Gastrocnemius medialis (tissue), 4 donors: ENCODE results near the gene RFTN1.

Experiments used
- POLR2A ChIP-seq, 2 donors: fragments of 450-650 bp; IDR thresholded peaks; one replicate each; pipeline ENCODE4 v1.6.1; 2017; ENCODE audit warnings: antibody characterized with exemption in 2 of 2, mild to moderate bottlenecking in 2 of 2, moderate library complexity in 2 of 2
- TF ChIP-seq, protein P1 (sequence below), 5 experiments: fragments of 450-650 bp in 3 of 5; fragments of 200-600 bp in 2 of 5; sonication (generic) in 2 of 5; IDR thresholded peaks in 4 of 5; conservative IDR thresholded peaks in 1 of 5; 1 replicate in 4 of 5; 2 replicates in 1 of 5; pipeline ENCODE4 v1.5.1; 2016 to 2019; ENCODE audit warnings: antibody characterized with exemption in 5 of 5, mild to moderate bottlenecking in 3 of 5, moderate library complexity in 3 of 5

DNA sequence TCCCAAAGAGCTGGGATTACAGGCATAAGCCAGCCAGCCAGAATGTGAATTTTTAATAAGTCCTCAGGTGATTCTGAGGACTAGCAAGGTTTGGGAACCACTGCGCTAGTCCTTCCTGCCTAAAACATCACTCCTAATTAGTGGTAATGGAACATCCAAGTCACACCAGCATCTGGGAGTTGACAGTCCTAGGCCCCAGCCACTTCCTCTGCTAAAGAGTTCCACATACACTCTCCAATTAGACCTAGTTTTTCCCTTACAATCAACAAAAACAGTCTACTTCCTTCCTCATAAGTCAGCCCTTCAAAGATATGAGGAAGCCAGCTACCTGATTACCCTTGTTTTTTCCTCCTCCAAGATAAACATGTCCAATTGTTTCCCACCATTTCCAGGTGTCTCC is 170.4 kb downstream of the RFTN1 start:
- TF ChIP-seq POLR2A (IDR thresholded peaks at IDR 0.05) = no peak
- TF ChIP-seq, protein P1, sequence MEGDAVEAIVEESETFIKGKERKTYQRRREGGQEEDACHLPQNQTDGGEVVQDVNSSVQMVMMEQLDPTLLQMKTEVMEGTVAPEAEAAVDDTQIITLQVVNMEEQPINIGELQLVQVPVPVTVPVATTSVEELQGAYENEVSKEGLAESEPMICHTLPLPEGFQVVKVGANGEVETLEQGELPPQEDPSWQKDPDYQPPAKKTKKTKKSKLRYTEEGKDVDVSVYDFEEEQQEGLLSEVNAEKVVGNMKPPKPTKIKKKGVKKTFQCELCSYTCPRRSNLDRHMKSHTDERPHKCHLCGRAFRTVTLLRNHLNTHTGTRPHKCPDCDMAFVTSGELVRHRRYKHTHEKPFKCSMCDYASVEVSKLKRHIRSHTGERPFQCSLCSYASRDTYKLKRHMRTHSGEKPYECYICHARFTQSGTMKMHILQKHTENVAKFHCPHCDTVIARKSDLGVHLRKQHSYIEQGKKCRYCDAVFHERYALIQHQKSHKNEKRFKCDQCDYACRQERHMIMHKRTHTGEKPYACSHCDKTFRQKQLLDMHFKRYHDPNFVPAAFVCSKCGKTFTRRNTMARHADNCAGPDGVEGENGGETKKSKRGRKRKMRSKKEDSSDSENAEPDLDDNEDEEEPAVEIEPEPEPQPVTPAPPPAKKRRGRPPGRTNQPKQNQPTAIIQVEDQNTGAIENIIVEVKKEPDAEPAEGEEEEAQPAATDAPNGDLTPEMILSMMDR (IDR thresholded peaks at IDR 0.05 in 4 of 5, conservative IDR thresholded peaks at IDR 0.05 in 1 of 5) = no peak
